OCI-LY7 (cell line): Measurements from ENCODE around the gene SLC25A31. TPM values are rescaled to one million over a fixed set of nuclear protein-coding genes. Genes with fewer than 3 reads are reported as not detected.

Experiments
- BruUV-seq: library from RNA; stranded (reverse); fragments of 400-500 nt; replicated peaks from 2 replicates; lab custom pipeline; 2021; lab: Mats Ljungman, UMichigan
- CTCF ChIA-PET: fragments of 300-600 bp; sonication (Branson Sonifier 250); formaldehyde crosslinking; loops from one replicate; lab custom pipeline; 2022; ENCODE audit warnings: antibody characterized with exemption; ENCODE audit not compliant: unreplicated experiment; lab: Charles Lee
- POLR2A ChIA-PET: fragments of 300-600 bp; sonication (Branson Sonifier 250); formaldehyde crosslinking; loops from one replicate; lab custom pipeline; 2022; ENCODE audit warnings: antibody characterized with exemption; lab: Charles Lee
- DNase-seq: peaks from one replicate; pipeline ENCODE4 v3.0.0-alpha.2; 2015; ENCODE audit warnings: low spot score
- H2AFZ ChIP-seq: fragments of 200-600 bp; sonication (generic), shearing (Covaris generic); 2 replicates; pipeline ENCODE4 v1.6.1; 2014; ENCODE audit warnings: mild to moderate bottlenecking, antibody characterized with exemption, low read length, moderate library complexity
- H3K27ac ChIP-seq: fragments of 200-600 bp; sonication (generic); 2 replicates; pipeline ENCODE4 v1.5.1; 2014; ENCODE audit warnings: mixed run types, low read depth, mild to moderate bottlenecking, moderate library complexity, low read length, inconsistent platforms; ENCODE audit not compliant: poor library complexity, severe bottlenecking
- H3K36me3 ChIP-seq: fragments of 200-600 bp; sonication (generic); 2 replicates; pipeline ENCODE4 v1.6.1; 2014; ENCODE audit warnings: mild to moderate bottlenecking, antibody characterized with exemption, low read length, moderate library complexity, mixed read lengths; ENCODE audit not compliant: insufficient read depth
- H3K4me1 ChIP-seq: fragments of 200-600 bp; sonication (generic); 2 replicates; pipeline ENCODE4 v1.5.1; 2014; ENCODE audit warnings: mild to moderate bottlenecking, low read length; ENCODE audit not compliant: insufficient read depth, poor library complexity, severe bottlenecking
- H3K4me2 ChIP-seq: fragments of 200-600 bp; sonication (generic); 2 replicates; pipeline ENCODE4 v1.6.1; 2014; ENCODE audit warnings: mild to moderate bottlenecking, low read length
- H3K4me3 ChIP-seq: fragments of 200-600 bp; sonication (generic); 2 replicates; pipeline ENCODE4 v1.5.1; 2014; ENCODE audit warnings: mild to moderate bottlenecking, low read depth, low read length; ENCODE audit not compliant: poor library complexity, severe bottlenecking
- H3K79me2 ChIP-seq: fragments of 200-600 bp; sonication (generic); 2 replicates; pipeline ENCODE4 v1.6.1; 2016; ENCODE audit warnings: low read depth, mild to moderate bottlenecking, low read length, moderate library complexity, mixed read lengths; ENCODE audit not compliant: insufficient read depth
- H3K9me2 ChIP-seq: fragments of 200-600 bp; sonication (generic); 2 replicates; pipeline ENCODE4 v1.6.1; 2016; ENCODE audit warnings: mild to moderate bottlenecking, low read length, mixed read lengths; ENCODE audit not compliant: insufficient read depth
- H3K9me3 ChIP-seq: fragments of 200-600 bp; sonication (generic); 2 replicates; pipeline ENCODE4 v1.6.1; 2014; ENCODE audit warnings: mild to moderate bottlenecking, mixed run types, low read length, mixed read lengths
- H4K20me1 ChIP-seq: fragments of 200-600 bp; sonication (generic); 2 replicates; pipeline ENCODE4 v1.6.1; 2014; ENCODE audit warnings: mild to moderate bottlenecking, antibody characterized with exemption, low read length, moderate library complexity, mixed read lengths; ENCODE audit not compliant: insufficient read depth
- CTCF ChIP-seq: fragments of 200-600 bp; sonication (generic); conservative IDR thresholded peaks from 2 replicates; pipeline ENCODE4 v1.5.1; 2014; ENCODE audit warnings: mild to moderate bottlenecking, antibody characterized with exemption, low read length, moderate library complexity, mixed read lengths
- EZH2phosphoT487 ChIP-seq: fragments of 200-600 bp; sonication (generic); IDR thresholded peaks from 2 replicates; pipeline ENCODE4 v1.6.1; 2018; ENCODE audit warnings: low read depth, borderline replicate concordance, mild to moderate bottlenecking, mixed run types, antibody characterized with exemption, low read length, moderate library complexity, mixed read lengths
- intact Hi-C: fragments of 100-400 bp; cut with micrococcal nuclease; formaldehyde crosslinking; loops from one replicate; pipeline ENCODE4 v1.10.0; 2022; ENCODE audit not compliant: unreplicated experiment
- total RNA-seq, 2 experiments: library from RNA; depleted of rRNA in 1 of 2; stranded (reverse); fragments of >200 nt in 1 of 2; shearing (Covaris generic) in 1 of 2; gene quantifications; 2 replicates each; pipeline ENCODE4 v1.2.3, GENCODE V29; 2014 to 2022

SLC25A31 gene
- total RNA-seq, 2 experiments from 2014 or later = not detected

GRCh38 chr4:127775843-127776242, 45.6 kb downstream of the SLC25A31 start:
- H3K36me3 ChIP-seq = no peaks in the 10 kb centered on the region
- DNase-seq = no peak
- CTCF ChIA-PET = no interaction called here
- H3K79me2 ChIP-seq = no peaks in the 10 kb centered on the region
- no peak overlapping the region for H3K27ac ChIP-seq
- TF ChIP-seq EZH2phosphoT487 (no peak), CTCF (no peak)
- POLR2A ChIA-PET = interaction anchor here (0.5 to 1.6 kb wide), 4 partner anchors 13 to 1936 kb away, joined by 3 to 6 read pairs (median 4); no protein-coding TSS in a partner anchor
- no TSS peak for BruUV-seq
- H3K4me3 ChIP-seq = no peak overlapping the region
- H3K9me2 ChIP-seq = no peaks in the 10 kb centered on the region
- H3K4me1 ChIP-seq = no peaks in the 10 kb centered on the region
- H3K9me3 ChIP-seq = no peaks in the 10 kb centered on the region
- no peaks in the 10 kb centered on the region for H4K20me1 ChIP-seq
- no peak overlapping the region for H3K4me2 ChIP-seq
- intact Hi-C loops = no loop called here
- H2AFZ ChIP-seq = no peak overlapping the region

GRCh38 chr4:127776620-127777019, 46.4 kb downstream of the SLC25A31 start:
- Histone ChIP-seq H4K20me1 (no peaks in the 10 kb centered on the region), H3K9me3 (no peaks in the 10 kb centered on the region), H3K9me2 (no peaks in the 10 kb centered on the region), H3K79me2 (no peaks in the 10 kb centered on the region), H3K27ac (no peak overlapping the region), H3K4me1 (no peaks in the 10 kb centered on the region), H2AFZ (no peak overlapping the region), H3K36me3 (no peaks in the 10 kb centered on the region), H3K4me2 (no peak overlapping the region), H3K4me3 (no peak overlapping the region)
- no peak for DNase-seq
- ChIA-PET CTCF (no interaction called here), POLR2A (interaction anchor here (0.5 kb wide), 1 partner anchor 1937 kb away, joined by 3 read pairs; no protein-coding TSS in a partner anchor)
- BruUV-seq = no TSS peak
- intact Hi-C loops = no loop called here
- no peak for TF ChIP-seq CTCF
- no peak for TF ChIP-seq EZH2phosphoT487

GRCh38 chr4:127777487-127777886, 47.3 kb downstream of the SLC25A31 start:
- CTCF ChIA-PET = no interaction called here
- no peaks in the 10 kb centered on the region for H3K9me3 ChIP-seq
- peaks cover 5% of the 10 kb centered on the region for H3K4me1 ChIP-seq
- TF ChIP-seq EZH2phosphoT487 (no peak), CTCF (no peak)
- H3K36me3 ChIP-seq = no peaks in the 10 kb centered on the region
- intact Hi-C loops = no loop called here
- H2AFZ ChIP-seq = no peak overlapping the region
- POLR2A ChIA-PET = no interaction called here
- no TSS peak for BruUV-seq
- H3K79me2 ChIP-seq = no peaks in the 10 kb centered on the region
- no peak overlapping the region for H3K27ac ChIP-seq
- DNase-seq = no peak
- H3K4me2 ChIP-seq = no peak overlapping the region
- H3K4me3 ChIP-seq = no peak overlapping the region
- no peaks in the 10 kb centered on the region for H4K20me1 ChIP-seq
- no peaks in the 10 kb centered on the region for H3K9me2 ChIP-seq
